Ovary (tissue), 3 donors: ENCODE data around the gene CMTM7.

Experiments used
- POLR2A ChIP-seq: fragments of 450-650 bp; IDR thresholded peaks from one replicate; pipeline ENCODE4 v1.6.1; 2017; ENCODE audit warnings: antibody characterized with exemption, mild to moderate bottlenecking, moderate library complexity
- TF ChIP-seq, protein P1 (sequence below), 3 donors: fragments of 450-650 bp in 2 of 3; fragments of 200-600 bp in 1 of 3; IDR thresholded peaks; one replicate each; pipeline versions ENCODE4 v1.5.1 to v1.8.0; 2016 to 2022; ENCODE audit warnings: antibody characterized with exemption in 3 of 3, mild to moderate bottlenecking in 1 of 3
- donor health status: DM: no; HTN: no; CAD: no.

DNA sequence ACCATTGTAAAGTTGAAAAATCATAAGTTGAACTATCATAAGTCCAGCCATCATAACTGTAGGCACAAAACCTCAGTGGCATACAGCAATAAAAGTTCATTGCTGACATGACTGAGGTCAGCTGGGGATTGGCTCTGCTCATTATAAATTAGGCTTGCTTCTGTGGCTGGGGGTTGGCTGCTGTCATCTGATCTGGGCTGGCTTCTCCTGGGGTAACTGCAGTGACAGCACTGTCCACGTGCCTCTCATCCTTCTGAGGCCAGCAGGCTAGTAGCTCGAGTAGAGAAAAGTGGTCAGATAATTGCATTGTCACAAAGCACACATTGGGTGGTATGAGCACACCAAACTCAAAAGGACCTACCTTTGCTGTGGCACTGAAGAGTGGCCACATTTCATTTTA, 31.3 kb downstream of the CMTM7 start:
- TF ChIP-seq, protein P1, sequence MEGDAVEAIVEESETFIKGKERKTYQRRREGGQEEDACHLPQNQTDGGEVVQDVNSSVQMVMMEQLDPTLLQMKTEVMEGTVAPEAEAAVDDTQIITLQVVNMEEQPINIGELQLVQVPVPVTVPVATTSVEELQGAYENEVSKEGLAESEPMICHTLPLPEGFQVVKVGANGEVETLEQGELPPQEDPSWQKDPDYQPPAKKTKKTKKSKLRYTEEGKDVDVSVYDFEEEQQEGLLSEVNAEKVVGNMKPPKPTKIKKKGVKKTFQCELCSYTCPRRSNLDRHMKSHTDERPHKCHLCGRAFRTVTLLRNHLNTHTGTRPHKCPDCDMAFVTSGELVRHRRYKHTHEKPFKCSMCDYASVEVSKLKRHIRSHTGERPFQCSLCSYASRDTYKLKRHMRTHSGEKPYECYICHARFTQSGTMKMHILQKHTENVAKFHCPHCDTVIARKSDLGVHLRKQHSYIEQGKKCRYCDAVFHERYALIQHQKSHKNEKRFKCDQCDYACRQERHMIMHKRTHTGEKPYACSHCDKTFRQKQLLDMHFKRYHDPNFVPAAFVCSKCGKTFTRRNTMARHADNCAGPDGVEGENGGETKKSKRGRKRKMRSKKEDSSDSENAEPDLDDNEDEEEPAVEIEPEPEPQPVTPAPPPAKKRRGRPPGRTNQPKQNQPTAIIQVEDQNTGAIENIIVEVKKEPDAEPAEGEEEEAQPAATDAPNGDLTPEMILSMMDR (IDR thresholded peaks at IDR 0.05), result no peak
- no peak for TF ChIP-seq POLR2A
